Epithelial cell of proximal tubule (primary cell): Measurements from ENCODE around the gene INTS6. TPM values are rescaled to one million over a fixed set of nuclear protein-coding genes. Genes with fewer than 3 reads are reported as not detected.
"Not testable (repeated sequence)": the region's sequence is repeated elsewhere in the genome, so short reads cannot be mapped to it uniquely, and the experiment has no call there.

Source experiments
- DNase-seq: peaks from one replicate; pipeline ENCODE4 v3.0.0-alpha.2; 2011; ENCODE audit warnings: low read depth
- H3K4me3 ChIP-seq: 2 replicates; pipeline ENCODE4 v1.5.1; 2011; ENCODE audit warnings: low read depth, mild to moderate bottlenecking, low read length
- CTCF ChIP-seq: conservative IDR thresholded peaks from 2 replicates; pipeline ENCODE4 v1.5.1; 2012; ENCODE audit warnings: low read depth, mild to moderate bottlenecking, low read length
- total RNA-seq: library from RNA; depleted of rRNA; stranded (reverse); fragments of >200 nt; gene quantifications from 2 replicates; pipeline ENCODE4 v1.2.3, GENCODE V29; 2015

INTS6 gene
- total RNA-seq, 1 donor from 2014 or later = 30.2 TPM

- no peak for TF ChIP-seq CTCF
- no peak overlapping the region for H3K4me3 ChIP-seq
- DNase-seq = no peak
Measured at GRCh38 chr13:51416107-51416506, 36.7 kb downstream of the INTS6 start.

GRCh38 chr13:51415339-51415738 is 37.5 kb downstream of the INTS6 start:
- not testable (repeated sequence) for DNase-seq

GRCh38 chr13:51412431-51412830 is 40.4 kb downstream of the INTS6 start:
- no peak overlapping the region for H3K4me3 ChIP-seq
- TF ChIP-seq CTCF = no peak

More at GRCh38 chr13:51415339-51415738, 37.5 kb downstream of the INTS6 start:
- H3K4me3 ChIP-seq = not testable (repeated sequence)

GRCh38 chr13:51405176-51405575 is 47.7 kb downstream of the INTS6 start:
- no peak for DNase-seq
- no peak for TF ChIP-seq CTCF
- H3K4me3 ChIP-seq = no peak overlapping the region

More at GRCh38 chr13:51412431-51412830, 40.4 kb downstream of the INTS6 start:
- DNase-seq = no peak

GRCh38 chr13:51397262-51397941 is 55.4 kb downstream of the INTS6 start:
- H3K4me3 ChIP-seq = no peak overlapping the region
- no peak for DNase-seq
- TF ChIP-seq CTCF = no peak

- no peak overlapping the region for H3K4me3 ChIP-seq
- no peak for TF ChIP-seq CTCF
- no peak for DNase-seq
Measured at GRCh38 chr13:51396352-51396751, 56.5 kb downstream of the INTS6 start.

GRCh38 chr13:51394724-51395123 is 58.1 kb downstream of the INTS6 start:
- DNase-seq = no peak
- TF ChIP-seq CTCF = no peak

More at GRCh38 chr13:51394724-51395123, 58.1 kb downstream of the INTS6 start:
- H3K4me3 ChIP-seq = no peak overlapping the region
